T-cell (primary cell): Measurements from ENCODE around the gene KLLN. TPM values are rescaled to one million over a fixed set of nuclear protein-coding genes. Genes with fewer than 3 reads are reported as not detected.
"Not testable (repeated sequence)": the region's sequence is repeated elsewhere in the genome, so short reads cannot be mapped to it uniquely, and the experiment has no call there.

Experiments
- ATAC-seq, 4 experiments: fragments of 200-7000 bp in 3 of 4; fragments of 150-1000 bp in 1 of 4; cut with Tn5 transposase; replicated peaks in 1 of 4; 1 replicate in 3 of 4; 2 replicates in 1 of 4; pipeline ENCODE4 v1.10.0; 2021; ENCODE audit warnings: moderate library complexity in 3 of 4, mild to moderate bottlenecking in 2 of 4, moderate number of reproducible peaks in 1 of 4
- CTCF ChIA-PET, 2 donors: fragments of 300-600 bp; sonication (Branson Sonifier 250); formaldehyde crosslinking; loops; one replicate each; lab custom pipeline; 2022; ENCODE audit warnings: antibody characterized with exemption in 2 of 2; lab: Charles Lee
- POLR2A ChIA-PET, 2 donors: fragments of 300-600 bp; sonication (Branson Sonifier 250); formaldehyde crosslinking; loops; one replicate each; lab custom pipeline; 2022; ENCODE audit warnings: antibody characterized with exemption in 2 of 2; lab: Charles Lee
- DNase-seq, 35 experiments: peaks; one replicate each; pipeline versions ENCODE4 v3.0.0 to v3.0.0-alpha.2; 2013 to 2023
- H3K27ac ChIP-seq: one replicate; pipeline ENCODE4 v1.5.1; 2013; ENCODE audit warnings: low read length
- H3K27me3 ChIP-seq, 2 experiments: replicated peaks in 1 of 2; 1 replicate in 1 of 2; 2 replicates in 1 of 2; pipeline versions ENCODE4 v1.6.1 to v1.7.0; 2013; ENCODE audit warnings: low read length in 1 of 2, mixed read lengths in 1 of 2; ENCODE audit not compliant: control insufficient read depth in 2 of 2, insufficient read depth in 2 of 2; ENCODE audit errors: extremely low read depth in 1 of 2
- H3K36me3 ChIP-seq, 2 donors: 1 replicate in 1 of 2; 2 replicates in 1 of 2; pipeline versions ENCODE4 v1.6.1 to v1.7.0; 2013; ENCODE audit warnings: low read length in 1 of 2; ENCODE audit not compliant: control insufficient read depth in 2 of 2, insufficient read depth in 1 of 2; ENCODE audit errors: extremely low read depth in 1 of 2
- H3K4me1 ChIP-seq, 2 experiments: 1 replicate in 1 of 2; 2 replicates in 1 of 2; pipeline versions ENCODE4 v1.6.1 to v1.7.0; 2013; ENCODE audit warnings: low read length in 2 of 2, mixed read lengths in 1 of 2; ENCODE audit not compliant: insufficient read depth in 2 of 2, control insufficient read depth in 1 of 2; ENCODE audit errors: extremely low read depth in 1 of 2
- H3K4me3 ChIP-seq, 2 donors: 1 replicate in 1 of 2; 2 replicates in 1 of 2; pipeline versions ENCODE4 v1.5.1 to v1.7.0; 2013; ENCODE audit warnings: mild to moderate bottlenecking in 2 of 2, low read length in 1 of 2, moderate library complexity in 1 of 2; ENCODE audit not compliant: control insufficient read depth in 1 of 2; ENCODE audit errors: extremely low read depth in 1 of 2
- H3K9me3 ChIP-seq: 2 replicates; pipeline ENCODE4 v1.7.0; 2013
- H3K27ac Mint-ChIP-seq, 2 donors: one replicate each; pipeline ENCODE4 v1.8.0; 2020 to 2021; ENCODE audit warnings: mild to moderate bottlenecking in 2 of 2, mixed read lengths in 2 of 2
- H3K27me3 Mint-ChIP-seq, 2 donors: one replicate each; pipeline ENCODE4 v1.8.0; 2021 to 2022; ENCODE audit warnings: mixed read lengths in 2 of 2
- H3K36me3 Mint-ChIP-seq: one replicate; pipeline ENCODE4 v1.8.0; 2021; ENCODE audit warnings: mixed read lengths
- H3K4me1 Mint-ChIP-seq, 3 donors: one replicate each; pipeline ENCODE4 v1.8.0; 2020 to 2022; ENCODE audit warnings: mixed read lengths in 3 of 3, mild to moderate bottlenecking in 1 of 3
- H3K4me3 Mint-ChIP-seq, 3 donors: one replicate each; pipeline ENCODE4 v1.8.0; 2020 to 2022; ENCODE audit warnings: mild to moderate bottlenecking in 3 of 3, mixed read lengths in 3 of 3, moderate library complexity in 3 of 3
- H3K9me3 Mint-ChIP-seq, 3 donors: one replicate each; pipeline ENCODE4 v1.8.0; 2020 to 2022; ENCODE audit warnings: mixed read lengths in 3 of 3
- WGBS: methylation state at CpG from one replicate; pipeline ENCODE4 v1.1.5; 2013; ENCODE audit warnings: missing lambda C conversion rate; ENCODE audit not compliant: insufficient coverage; 5-methylcytosine and 5-hydroxymethylcytosine counted together
- total RNA-seq, 35 experiments: library from RNA in 6 of 35; stranded (reverse) in 6 of 35; fragments of 120-200 nt in 1 of 35; gene quantifications; one replicate each; pipeline versions ENCODE4 v1.2.1 to v1.2.4 and lab custom pipeline; 2013 to 2026

Gene KLLN
- total RNA-seq, 5 donors from 2014 or later (not counting 1 experiment from before 2014, with no cell fraction given), result 0.50 to 1.0 (median 0.60) TPM

DNA sequence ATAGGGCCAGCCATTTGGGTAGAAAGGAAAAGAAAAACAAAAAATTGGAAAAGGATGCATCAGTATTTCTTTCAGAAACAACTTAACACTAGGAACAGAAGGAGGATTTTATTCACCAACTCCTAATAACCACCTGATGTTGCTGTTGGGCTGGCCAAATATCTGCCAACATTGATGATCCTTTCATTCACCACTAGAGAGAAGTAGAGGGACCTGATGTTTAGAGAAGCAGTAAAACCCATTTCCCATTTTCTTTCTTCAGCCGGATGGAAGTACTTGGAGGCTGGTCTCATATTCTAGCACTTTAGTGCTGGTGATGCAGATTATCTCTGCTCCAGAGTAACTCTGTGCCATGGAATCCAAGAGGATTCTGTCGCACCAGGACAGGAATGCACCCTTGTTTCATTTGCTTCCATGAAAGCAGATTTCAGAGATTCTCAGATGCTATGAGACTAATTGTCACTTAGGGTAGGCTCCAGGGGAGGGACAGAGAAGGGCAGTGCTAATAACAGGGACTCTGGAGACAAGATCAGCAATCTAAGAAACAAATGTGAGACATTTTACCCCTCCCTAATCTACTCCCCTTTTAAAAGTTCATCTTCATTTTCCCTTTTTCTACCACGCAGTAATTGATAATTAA is 3.1 kb downstream of the KLLN start:
- Histone ChIP-seq H3K4me3 (no peak overlapping the region), H3K9me3 (no peaks in the 10 kb centered on the region), H3K4me1 (peaks cover 10 to 11% of the 10 kb centered on the region in 2 experiments), H3K36me3 (no peaks in the 10 kb centered on the region), H3K27me3 (no peaks in the 10 kb centered on the region), H3K27ac (peak overlapping the region; percentile 9)
- no peaks in the 10 kb centered on the region for H3K9me3 Mint-ChIP-seq
- ATAC-seq (no peak), DNase-seq (peak in 28 of 35 experiments; percentile 11 to 75 (median 25))
- ChIA-PET POLR2A (interaction anchor here in 1 of 2 donors (0.6 kb wide), 1 partner anchor 42 kb away, joined by 3 read pairs; no protein-coding TSS in a partner anchor), CTCF (interaction anchor here (0.7 to 3.6 kb wide), 9 partner anchors 11 to 692 kb away, joined by 3 to 24 read pairs (median 4); no protein-coding TSS in a partner anchor)
- peaks cover 21 to 40% (median 26%) of the 10 kb centered on the region in 3 donors for H3K4me1 Mint-ChIP-seq
- WGBS, result 86% methylated on average over 1 of the region's 3 CpGs
- no peaks in the 10 kb centered on the region for H3K27me3 Mint-ChIP-seq
- no peaks in the 10 kb centered on the region for H3K36me3 Mint-ChIP-seq
- peak overlapping the region; percentile 39 to 95 (median 40) for H3K4me3 Mint-ChIP-seq
- H3K27ac Mint-ChIP-seq, result peak overlapping the region; percentile 34 to 95

DNA sequence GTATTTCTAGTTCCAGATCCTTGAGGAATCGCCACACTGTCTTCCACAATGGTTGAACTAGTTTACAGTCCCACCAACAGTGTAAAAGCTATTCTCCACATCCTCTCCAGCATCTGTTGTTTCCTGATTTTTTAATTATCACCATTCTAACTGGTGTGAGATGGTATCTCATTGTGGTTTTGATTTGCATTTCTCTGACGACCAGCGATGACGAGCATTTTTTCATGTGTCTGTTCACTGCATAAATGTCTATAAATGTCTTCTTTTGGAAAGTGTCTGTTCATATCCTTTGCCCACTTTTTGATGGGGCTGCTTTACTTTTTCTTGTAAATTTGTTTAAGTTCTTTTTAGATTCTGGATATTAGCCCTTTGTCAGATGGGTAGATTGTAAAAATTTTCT is 7.7 kb downstream of the KLLN start:
- H3K4me3 ChIP-seq, H3K4me3 Mint-ChIP-seq, H3K36me3 Mint-ChIP-seq, POLR2A ChIA-PET, H3K9me3 ChIP-seq, ATAC-seq, H3K9me3 Mint-ChIP-seq, H3K27ac Mint-ChIP-seq, H3K4me1 ChIP-seq, H3K27ac ChIP-seq, H3K27me3 Mint-ChIP-seq, DNase-seq, H3K27me3 ChIP-seq, H3K36me3 ChIP-seq: not testable (repeated sequence)
- peaks cover 8 to 21% (median 16%) of the 10 kb centered on the region in 3 donors for H3K4me1 Mint-ChIP-seq
- WGBS, result no CpG with 5 or more reads among the region's 4 CpGs
- CTCF ChIA-PET, result interaction anchor here in 1 of 2 donors (0.6 kb wide), 2 partner anchors 260 to 710 kb away, joined by 3 to 4 read pairs; no protein-coding TSS in a partner anchor

DNA sequence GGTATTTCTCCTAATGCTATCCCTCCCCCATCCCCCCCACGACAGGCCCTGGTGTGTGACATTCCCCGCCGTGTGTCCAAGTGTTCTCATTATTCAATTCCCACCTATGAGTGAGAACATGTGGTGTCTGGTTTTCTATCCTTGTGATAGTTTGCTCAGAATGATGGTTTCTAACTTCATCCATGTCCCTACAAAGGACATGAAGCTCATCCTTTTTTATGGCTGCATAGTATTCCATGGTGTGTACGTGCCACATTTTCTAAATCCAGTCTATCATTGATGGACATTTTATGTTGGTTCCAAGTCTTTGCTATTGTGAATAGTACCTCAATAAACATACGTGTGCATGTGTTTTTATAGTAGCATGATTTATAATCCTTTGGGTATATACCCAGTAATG is 8.1 kb downstream of the KLLN start:
- H3K27ac ChIP-seq, H3K4me1 ChIP-seq, H3K9me3 Mint-ChIP-seq, DNase-seq, H3K9me3 ChIP-seq, POLR2A ChIA-PET, H3K27me3 ChIP-seq, H3K27ac Mint-ChIP-seq, H3K4me3 Mint-ChIP-seq, H3K4me3 ChIP-seq, H3K27me3 Mint-ChIP-seq, ATAC-seq, H3K36me3 ChIP-seq, H3K36me3 Mint-ChIP-seq: not testable (repeated sequence)
- WGBS, result no CpG with 5 or more reads among the region's 5 CpGs
- CTCF ChIA-PET, result interaction anchor here (0.6 to 0.9 kb wide), 2 partner anchors 261 to 1293 kb away, joined by 4 to 5 read pairs; no protein-coding TSS in a partner anchor
- H3K4me1 Mint-ChIP-seq, result peaks cover 4 to 17% (median 12%) of the 10 kb centered on the region in 3 donors

DNA sequence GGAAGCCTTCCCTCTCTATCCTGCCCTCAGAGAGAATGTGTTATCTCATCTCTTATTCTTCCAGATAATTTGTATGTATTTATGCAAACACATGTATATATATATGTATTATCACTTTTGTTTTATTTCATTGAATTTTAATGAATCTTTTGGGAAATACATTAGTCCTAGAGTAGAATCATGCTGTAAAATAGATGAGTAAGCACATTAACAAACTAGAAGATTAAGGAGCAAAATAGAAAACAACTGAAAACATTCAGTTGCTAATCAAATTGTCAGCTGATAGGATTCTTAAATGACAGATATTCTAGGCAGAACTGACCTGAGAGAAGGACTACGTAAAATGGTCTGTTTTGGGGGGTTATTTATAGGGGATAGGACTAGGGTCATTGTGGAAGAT is 11.2 kb downstream of the KLLN start:
- H3K36me3 Mint-ChIP-seq, result no peaks in the 10 kb centered on the region
- H3K4me1 Mint-ChIP-seq, result peaks cover 0 to 14% (median 8%) of the 10 kb centered on the region in 3 donors
- WGBS, result no CpG with 5 or more reads among the region's 1 CpG
- no peak overlapping the region for H3K4me3 ChIP-seq
- H3K9me3 ChIP-seq, result no peaks in the 10 kb centered on the region
- H3K27ac Mint-ChIP-seq, result no peak overlapping the region
- no peaks in the 10 kb centered on the region for H3K27me3 ChIP-seq
- no peaks in the 10 kb centered on the region for H3K27me3 Mint-ChIP-seq
- no peak for DNase-seq
- H3K9me3 Mint-ChIP-seq, result no peaks in the 10 kb centered on the region
- H3K4me3 Mint-ChIP-seq, result no peak overlapping the region
- no peak overlapping the region for H3K27ac ChIP-seq
- no peak for ATAC-seq
- no peaks in the 10 kb centered on the region for H3K36me3 ChIP-seq
- peaks cover 2 to 5% of the 10 kb centered on the region in 2 experiments for H3K4me1 ChIP-seq
- ChIA-PET POLR2A (no interaction called here), CTCF (interaction anchor here (0.7 to 1.8 kb wide), 5 partner anchors 10 to 928 kb away, joined by 3 to 7 read pairs (median 4); no protein-coding TSS in a partner anchor)

DNA sequence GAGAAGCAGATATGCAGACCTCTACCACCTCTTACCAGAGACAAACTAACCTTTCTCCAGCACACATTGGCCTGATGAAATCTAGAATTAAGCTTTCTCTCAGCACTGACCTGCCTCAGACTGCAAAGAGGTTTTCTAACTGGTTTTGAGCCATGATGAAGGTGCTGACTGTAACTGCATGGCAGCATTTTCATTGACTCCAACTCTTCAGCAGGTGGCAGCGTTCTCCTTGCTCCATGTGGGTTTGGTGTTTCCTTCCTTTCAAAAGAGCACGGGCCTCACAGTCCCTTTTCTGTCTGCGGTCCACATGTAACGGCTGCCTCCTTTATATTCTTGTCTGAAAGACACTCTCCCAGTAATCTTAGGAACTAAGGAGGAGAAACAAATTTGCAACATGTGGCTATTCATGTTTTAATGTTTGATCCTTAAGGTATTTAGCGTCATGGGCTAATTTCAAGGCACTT is 12.6 kb downstream of the KLLN start:
- no peak overlapping the region for H3K27ac Mint-ChIP-seq
- ChIA-PET CTCF (interaction anchor here (0.5 to 2.4 kb wide), 12 partner anchors 8 to 703 kb away, joined by 3 to 10 read pairs (median 6); partner anchors contain the start of gene ATAD1 (in 1 of the 2)), POLR2A (interaction anchor here in 1 of 2 donors (1.0 kb wide), 1 partner anchor 536 kb away, joined by 4 read pairs; no protein-coding TSS in a partner anchor)
- Histone ChIP-seq H3K4me3 (no peak overlapping the region), H3K27me3 (no peaks in the 10 kb centered on the region), H3K9me3 (no peaks in the 10 kb centered on the region), H3K36me3 (no peaks in the 10 kb centered on the region), H3K4me1 (peaks cover 2 to 5% of the 10 kb centered on the region in 2 experiments), H3K27ac (no peak overlapping the region)
- no CpG with 5 or more reads among the region's 5 CpGs for WGBS
- H3K36me3 Mint-ChIP-seq, result no peaks in the 10 kb centered on the region
- H3K27me3 Mint-ChIP-seq, result no peaks in the 10 kb centered on the region
- peak; percentile 10 to 76 (median 38) for DNase-seq
- no peaks in the 10 kb centered on the region for H3K9me3 Mint-ChIP-seq
- H3K4me1 Mint-ChIP-seq, result peaks cover 0 to 13% (median 8%) of the 10 kb centered on the region in 3 donors
- ATAC-seq, result peak; percentile 77 to 98 (median 90)
- H3K4me3 Mint-ChIP-seq, result no peak overlapping the region

DNA sequence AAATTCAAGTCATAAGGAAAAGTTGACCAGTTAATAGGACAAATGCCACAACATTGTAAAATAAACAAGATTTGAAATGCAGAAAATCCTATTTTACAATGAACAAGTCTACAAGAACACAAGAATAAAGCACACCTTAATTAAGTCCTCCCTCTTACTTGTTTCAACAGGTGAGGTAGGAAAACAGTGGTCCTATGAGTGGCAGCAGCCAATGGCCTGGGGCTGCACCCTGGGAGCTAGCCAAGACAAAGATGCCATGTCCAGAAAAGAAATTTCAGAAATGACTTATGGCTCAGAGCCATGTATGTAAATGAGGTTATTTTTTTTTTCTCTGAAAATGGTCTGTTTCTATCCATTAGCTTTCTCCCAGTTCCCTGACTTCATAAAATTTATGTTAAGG is 14.3 kb downstream of the KLLN start:
- ChIA-PET CTCF (interaction anchor here (0.6 to 1.9 kb wide), 3 partner anchors 10 to 539 kb away, joined by 3 to 4 read pairs (median 3); no protein-coding TSS in a partner anchor), POLR2A (interaction anchor here in 1 of 2 donors (0.6 kb wide), 1 partner anchor 105 kb away, joined by 3 read pairs; no protein-coding TSS in a partner anchor)
- Histone ChIP-seq H3K4me3 (no peak overlapping the region), H3K9me3 (no peaks in the 10 kb centered on the region), H3K36me3 (no peaks in the 10 kb centered on the region), H3K4me1 (peaks cover 0 to 2% of the 10 kb centered on the region in 2 experiments), H3K27me3 (no peaks in the 10 kb centered on the region), H3K27ac (no peak overlapping the region)
- ATAC-seq (no peak), DNase-seq (no peak)
- Mint-ChIP-seq H3K9me3 (no peaks in the 10 kb centered on the region), H3K4me3 (no peak overlapping the region), H3K4me1 (peaks cover 0 to 5% (median 4%) of the 10 kb centered on the region in 3 donors), H3K36me3 (no peaks in the 10 kb centered on the region), H3K27ac (no peak overlapping the region), H3K27me3 (no peaks in the 10 kb centered on the region)
